ENCODE results near the gene LRMDA. TPM values are rescaled to one million over a fixed set of nuclear protein-coding genes. Genes with fewer than 3 reads are reported as not detected.
A peak's percentile ranks its signal among the peaks of the same experiment; 100 is the strongest.

LRMDA gene
- total and polyA plus RNA-seq, 7 donors, result 2.8 to 22.2 (median 9.0) TPM

DNA sequence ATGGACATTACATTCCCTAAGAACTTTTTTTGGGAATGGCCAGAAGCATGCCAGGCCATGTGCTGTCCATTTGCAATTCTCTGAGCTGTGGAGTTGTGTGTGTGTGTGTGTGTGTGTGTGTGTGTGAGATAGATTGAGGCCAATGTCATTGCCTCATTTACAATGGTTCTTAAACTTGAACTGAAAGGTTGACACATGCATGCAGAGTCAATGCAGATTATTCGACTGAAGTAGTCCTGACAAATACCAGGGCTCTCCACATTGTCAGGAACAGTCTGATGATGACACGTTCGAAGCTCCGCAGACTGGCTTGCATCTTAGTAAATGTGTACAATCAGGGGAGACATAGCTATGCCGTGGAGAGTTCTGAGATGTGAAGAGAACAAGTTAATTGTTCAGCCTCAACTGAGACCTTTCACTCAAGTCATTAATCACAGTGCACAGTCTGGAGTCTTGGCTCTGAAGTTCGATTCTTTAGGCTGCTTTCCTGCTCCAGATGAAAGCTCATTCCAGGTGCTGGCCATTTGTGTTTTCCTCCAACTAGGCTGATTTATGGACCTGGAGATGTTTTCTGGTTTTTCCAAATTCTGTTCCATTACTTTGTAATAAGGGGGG, 921.9 kb downstream of the LRMDA start:
- H3K36me3 ChIP-seq, result no peaks in the 10 kb centered on the region
- TF ChIP-seq POLR2AphosphoS5 (IDR thresholded peaks at IDR 0.05) (peak; percentile 41 to 92 (median 60)), POLR2A (IDR thresholded peaks at IDR 0.05) (no peak)
- DNase-seq, result no peak
- H3K4me3 ChIP-seq, result no peak overlapping the region
- peaks cover 0 to 62% (median 29%) of the 10 kb centered on the region in 4 donors for H3K4me1 ChIP-seq
- H3K9me3 ChIP-seq, result no peaks in the 10 kb centered on the region
- WGBS, 2 donors, result 77 to 90% methylated on average over 6 of the region's 6 CpGs
- intact Hi-C loops (cut with DNase I), result loop anchor here (2.0 to 5.0 kb wide), 3 partner anchors 43 to 619 kb away; no protein-coding TSS in a partner anchor
- no peaks in the 10 kb centered on the region for H3K27me3 ChIP-seq
- peak overlapping the region in 3 of 4 donors; percentile 46 to 69 (median 57) for H3K27ac ChIP-seq

DNA sequence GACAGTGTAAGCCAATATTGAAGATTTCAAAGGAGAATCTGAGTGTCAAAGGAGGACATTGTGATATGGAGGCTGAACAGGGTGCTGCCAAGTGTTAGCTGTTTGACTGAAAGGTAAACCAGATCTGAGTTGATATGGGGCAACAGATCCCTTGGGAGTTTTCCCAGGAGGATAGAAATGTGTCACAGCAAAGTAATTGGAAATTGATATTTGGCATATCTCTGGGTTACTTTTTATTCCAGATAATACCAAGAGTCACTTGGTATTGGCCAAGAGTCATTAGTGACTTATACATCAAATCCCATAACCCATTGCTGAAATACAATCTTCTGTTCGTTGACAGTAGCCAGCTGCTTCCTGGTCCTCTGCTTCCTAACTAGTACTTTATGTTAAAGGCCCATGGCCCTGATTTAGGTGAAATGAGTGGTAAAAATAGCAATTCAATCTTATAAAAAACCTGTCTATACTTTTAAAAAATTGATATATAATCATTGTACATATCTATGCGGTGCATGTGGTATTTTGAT, 922.9 kb downstream of the LRMDA start:
- H3K4me1 ChIP-seq, result peaks cover 0 to 62% (median 29%) of the 10 kb centered on the region in 4 donors
- H3K9me3 ChIP-seq, result no peaks in the 10 kb centered on the region
- TF ChIP-seq EP300 (IDR thresholded peaks at IDR 0.05) (no peak), POLR2A (IDR thresholded peaks at IDR 0.05) (no peak), POLR2AphosphoS5 (IDR thresholded peaks at IDR 0.05) (no peak)
- TF ChIP-seq, protein P1, sequence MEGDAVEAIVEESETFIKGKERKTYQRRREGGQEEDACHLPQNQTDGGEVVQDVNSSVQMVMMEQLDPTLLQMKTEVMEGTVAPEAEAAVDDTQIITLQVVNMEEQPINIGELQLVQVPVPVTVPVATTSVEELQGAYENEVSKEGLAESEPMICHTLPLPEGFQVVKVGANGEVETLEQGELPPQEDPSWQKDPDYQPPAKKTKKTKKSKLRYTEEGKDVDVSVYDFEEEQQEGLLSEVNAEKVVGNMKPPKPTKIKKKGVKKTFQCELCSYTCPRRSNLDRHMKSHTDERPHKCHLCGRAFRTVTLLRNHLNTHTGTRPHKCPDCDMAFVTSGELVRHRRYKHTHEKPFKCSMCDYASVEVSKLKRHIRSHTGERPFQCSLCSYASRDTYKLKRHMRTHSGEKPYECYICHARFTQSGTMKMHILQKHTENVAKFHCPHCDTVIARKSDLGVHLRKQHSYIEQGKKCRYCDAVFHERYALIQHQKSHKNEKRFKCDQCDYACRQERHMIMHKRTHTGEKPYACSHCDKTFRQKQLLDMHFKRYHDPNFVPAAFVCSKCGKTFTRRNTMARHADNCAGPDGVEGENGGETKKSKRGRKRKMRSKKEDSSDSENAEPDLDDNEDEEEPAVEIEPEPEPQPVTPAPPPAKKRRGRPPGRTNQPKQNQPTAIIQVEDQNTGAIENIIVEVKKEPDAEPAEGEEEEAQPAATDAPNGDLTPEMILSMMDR (IDR thresholded peaks at IDR 0.05), result no peak
- no peaks in the 10 kb centered on the region for H3K27me3 ChIP-seq
- intact Hi-C loops (cut with DNase I), result loop anchor here (5.0 kb wide), 2 partner anchors 108 to 618 kb away; no protein-coding TSS in a partner anchor
- no peak overlapping the region for H3K4me3 ChIP-seq
- 64 to 76% methylated on average over 2 of the region's 2 CpGs for WGBS, 2 donors
- no peaks in the 10 kb centered on the region for H3K36me3 ChIP-seq
- peak overlapping the region in 3 of 4 donors; percentile 14 to 69 (median 46) for H3K27ac ChIP-seq
- DNase-seq, result no peak

DNA sequence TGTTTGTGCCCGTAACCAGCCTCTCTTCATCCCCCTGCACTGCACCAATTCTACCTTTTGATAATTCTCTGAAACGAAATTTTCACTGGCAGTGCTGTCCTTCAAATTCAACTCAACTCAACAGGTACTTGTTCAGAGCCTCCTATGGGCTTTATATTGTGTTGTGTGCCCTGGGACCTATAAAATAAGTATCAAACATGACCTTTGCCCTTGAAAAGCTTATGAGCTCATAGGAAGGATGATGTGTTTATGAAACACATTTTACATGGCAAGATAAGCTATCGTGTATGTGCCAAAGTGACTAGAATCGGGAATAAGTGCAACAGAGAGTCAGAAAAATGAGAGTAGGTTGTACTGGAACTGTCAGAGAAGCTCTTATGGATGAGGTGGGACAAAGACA, 923.5 kb downstream of the LRMDA start:
- Histone ChIP-seq H3K27me3 (no peaks in the 10 kb centered on the region), H3K4me3 (no peak overlapping the region), H3K9me3 (no peaks in the 10 kb centered on the region), H3K4me1 (peaks cover 0 to 59% (median 29%) of the 10 kb centered on the region in 4 donors), H3K27ac (no peak overlapping the region), H3K36me3 (no peaks in the 10 kb centered on the region)
- intact Hi-C loops (cut with DNase I), result loop anchor here (5.0 kb wide), 2 partner anchors 107 to 617 kb away; no protein-coding TSS in a partner anchor
- DNase-seq, result no peak
- 32 to 68% methylated on average over 4 of the region's 4 CpGs for WGBS, 2 donors
- TF ChIP-seq EP300 (IDR thresholded peaks at IDR 0.05) (no peak), POLR2A (IDR thresholded peaks at IDR 0.05) (no peak), POLR2AphosphoS5 (IDR thresholded peaks at IDR 0.05) (no peak)
- TF ChIP-seq, protein P1 (IDR thresholded peaks at IDR 0.05), result no peak

DNA sequence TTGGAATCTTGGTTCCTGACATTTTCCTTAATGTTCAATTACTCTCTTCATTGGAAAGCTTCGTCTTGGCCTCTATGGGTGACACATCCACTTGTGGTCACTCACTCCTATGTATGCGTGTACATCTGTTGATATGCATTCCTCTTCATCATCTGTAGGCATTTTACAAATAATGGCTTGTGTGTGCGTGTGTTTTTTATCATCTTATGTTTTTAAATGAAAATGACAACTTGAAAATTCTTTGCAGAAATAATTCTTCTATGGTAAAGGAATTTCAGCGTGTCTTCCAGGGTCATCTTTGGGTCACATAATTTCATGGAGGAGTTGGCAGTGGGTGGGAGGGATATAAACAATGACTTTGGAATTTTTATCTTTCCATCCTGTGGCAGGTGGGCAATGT, 925.1 kb downstream of the LRMDA start:
- Histone ChIP-seq H3K4me1 (peaks cover 0 to 43% (median 22%) of the 10 kb centered on the region in 4 donors), H3K27ac (no peak overlapping the region), H3K36me3 (no peaks in the 10 kb centered on the region), H3K4me3 (no peak overlapping the region), H3K27me3 (no peaks in the 10 kb centered on the region), H3K9me3 (no peaks in the 10 kb centered on the region)
- no peak for DNase-seq
- whole genome bisulfite sequencing, 2 donors, result 90 to 94% methylated on average over 4 of the region's 4 CpGs
- TF ChIP-seq EP300 (IDR thresholded peaks at IDR 0.05) (no peak), POLR2A (IDR thresholded peaks at IDR 0.05) (no peak), POLR2AphosphoS5 (IDR thresholded peaks at IDR 0.05) (no peak)
- TF ChIP-seq, protein P1 (IDR thresholded peaks at IDR 0.05), result no peak
- intact Hi-C loops (cut with DNase I), result no loop called here

DNA sequence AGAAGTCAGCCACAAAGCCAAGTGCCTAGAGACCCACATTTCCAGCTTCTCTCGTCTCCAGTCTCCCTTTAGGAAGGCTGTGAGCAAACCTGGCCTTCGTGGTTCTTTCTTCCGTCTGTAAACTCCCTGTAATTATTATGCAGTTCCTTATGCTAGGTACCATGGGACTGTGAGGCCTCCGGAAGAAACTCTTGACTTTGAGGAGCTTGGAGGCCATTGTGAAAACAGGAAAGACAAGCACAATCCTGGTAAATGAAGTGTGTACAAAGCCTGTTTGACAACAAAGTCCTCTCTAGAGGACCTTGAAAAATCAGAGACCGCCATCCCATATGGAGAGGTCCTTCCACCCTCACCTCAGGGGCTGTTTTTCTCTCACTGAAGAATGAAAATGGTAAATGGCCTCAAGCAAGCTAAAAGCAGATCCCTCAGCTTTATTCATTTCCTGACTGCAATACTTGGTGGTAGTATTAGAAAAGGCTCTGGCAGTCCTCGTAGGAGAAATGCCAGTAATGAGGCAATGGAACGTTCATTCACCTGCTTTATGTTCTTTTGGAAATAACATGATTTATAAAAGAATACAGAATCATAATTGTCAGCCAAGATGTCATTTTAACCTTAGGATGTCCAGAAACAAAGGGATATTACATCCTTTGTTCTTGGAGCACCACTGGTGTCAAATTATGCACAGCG, 926.4 kb downstream of the LRMDA start:
- Histone ChIP-seq H3K4me3 (no peak overlapping the region), H3K36me3 (no peaks in the 10 kb centered on the region), H3K9me3 (no peaks in the 10 kb centered on the region), H3K4me1 (peaks cover 0 to 31% (median 15%) of the 10 kb centered on the region in 4 donors), H3K27ac (peak overlapping the region in 1 of 4 donors; percentile 22), H3K27me3 (no peaks in the 10 kb centered on the region)
- no peak for TF ChIP-seq POLR2AphosphoS5 (IDR thresholded peaks at IDR 0.05)
- TF ChIP-seq, protein P1 (IDR thresholded peaks at IDR 0.05), result no peak
- TF ChIP-seq EP300 (IDR thresholded peaks at IDR 0.05), result no peak
- TF ChIP-seq POLR2A (IDR thresholded peaks at IDR 0.05), result no peak
- WGBS, 2 donors, result 92% methylated on average over 8 of the region's 8 CpGs
- intact Hi-C loops (cut with DNase I), result no loop called here
- DNase-seq, result no peak

Data from sigmoid colon (tissue), 7 donors.